Measurements from ENCODE around the gene H6PD. TPM values are rescaled to one million over a fixed set of nuclear protein-coding genes. Genes with fewer than 3 reads are reported as not detected.

Gene H6PD
- total and polyA plus RNA-seq, 8 donors, result 33.0 to 63.0 (median 52.4) TPM

GRCh38 chr1:9261496-9261895 lies 26.9 kb downstream of the H6PD start:
- no peak for TF ChIP-seq CTCF (IDR thresholded peaks at IDR 0.05)
- ATAC-seq, result no peak
- no peak overlapping the region for H3K4me3 ChIP-seq
- no peaks in the 10 kb centered on the region for H3K27me3 ChIP-seq
- DNase-seq, result no peak
- intact Hi-C loops (cut with DNase I), result no loop called here
- H3K9me3 ChIP-seq, result no peaks in the 10 kb centered on the region
- no peak overlapping the region for H3K27ac ChIP-seq
- no peaks in the 10 kb centered on the region for H3K4me1 ChIP-seq
- peaks cover 0 to 50% of the 10 kb centered on the region in 2 donors for H3K36me3 ChIP-seq

- no peak for TF ChIP-seq CTCF (IDR thresholded peaks at IDR 0.05)
- ATAC-seq (no peak), DNase-seq (no peak)
- Histone ChIP-seq H3K4me1 (no peaks in the 10 kb centered on the region), H3K36me3 (peaks cover 0 to 49% of the 10 kb centered on the region in 2 donors), H3K27me3 (no peaks in the 10 kb centered on the region), H3K4me3 (no peak overlapping the region), H3K9me3 (no peaks in the 10 kb centered on the region), H3K27ac (no peak overlapping the region)
- intact Hi-C loops (cut with DNase I), result no loop called here
Measured at GRCh38 chr1:9262096-9262986, 27.8 kb downstream of the H6PD start.

GRCh38 chr1:9263276-9263855 lies 28.8 kb downstream of the H6PD start:
- DNase-seq, result peak in 1 of 4 donors; percentile 79
- no peaks in the 10 kb centered on the region for H3K4me1 ChIP-seq

GRCh38 chr1:9263984-9264872 lies 29.7 kb downstream of the H6PD start:
- Histone ChIP-seq H3K27me3 (no peaks in the 10 kb centered on the region), H3K4me3 (no peak overlapping the region), H3K36me3 (peaks cover 0 to 61% of the 10 kb centered on the region in 2 donors), H3K4me1 (no peaks in the 10 kb centered on the region), H3K9me3 (no peaks in the 10 kb centered on the region), H3K27ac (no peak overlapping the region)
- no peak for TF ChIP-seq CTCF (IDR thresholded peaks at IDR 0.05)
- peak in 1 of 4 donors; percentile 76 for DNase-seq
- no peak for ATAC-seq
- intact Hi-C loops (cut with DNase I), result no loop called here

More at GRCh38 chr1:9263276-9263855, 28.8 kb downstream of the H6PD start:
- H3K27me3 ChIP-seq, result no peaks in the 10 kb centered on the region
- no peaks in the 10 kb centered on the region for H3K9me3 ChIP-seq
- H3K27ac ChIP-seq, result no peak overlapping the region
- no peak overlapping the region for H3K4me3 ChIP-seq
- H3K36me3 ChIP-seq, result peaks cover 0 to 53% of the 10 kb centered on the region in 2 donors
- no peak for TF ChIP-seq CTCF (IDR thresholded peaks at IDR 0.05)
- ATAC-seq, result no peak
- intact Hi-C loops (cut with DNase I), result no loop called here

Data from left lung (tissue), 10 donors.